H9 (cell line): ENCODE measurements around the gene ARPC1B. TPM values are rescaled to one million over a fixed set of nuclear protein-coding genes. Genes with fewer than 3 reads are reported as not detected.

Source experiments
- DNase-seq: peaks from one replicate; pipeline ENCODE4 v3.0.0-alpha.2; 2017
- H2AFZ ChIP-seq: one replicate; pipeline ENCODE4 v1.6.1; 2013; ENCODE audit warnings: mild to moderate bottlenecking, low read length, control low read depth, moderate library complexity
- H2AK5ac ChIP-seq: 2 replicates; pipeline ENCODE4 v1.6.1; 2013; ENCODE audit warnings: low read length, control low read depth, mixed read lengths; ENCODE audit not compliant: insufficient read length
- H2BK120ac ChIP-seq: one replicate; pipeline ENCODE4 v1.6.1; 2013; ENCODE audit warnings: low read depth, mild to moderate bottlenecking, low read length, control low read depth, inconsistent platforms; ENCODE audit not compliant: poor library complexity, severe bottlenecking
- H2BK12ac ChIP-seq: 2 replicates; pipeline ENCODE4 v1.6.1; 2013; ENCODE audit warnings: low read length, control low read depth, mixed read lengths, low read depth; ENCODE audit not compliant: insufficient read length
- H2BK15ac ChIP-seq: 2 replicates; pipeline ENCODE4 v1.6.1; 2013; ENCODE audit warnings: low read depth, low read length, control low read depth
- H2BK20ac ChIP-seq: one replicate; pipeline ENCODE4 v1.6.1; 2013; ENCODE audit warnings: low read depth, mild to moderate bottlenecking, low read length, control low read depth, inconsistent platforms; ENCODE audit not compliant: poor library complexity, severe bottlenecking
- H2BK5ac ChIP-seq: 2 replicates; pipeline ENCODE4 v1.6.1; 2013; ENCODE audit warnings: low read length, control low read depth, mixed read lengths; ENCODE audit not compliant: insufficient read length
- H3K14ac ChIP-seq: 2 replicates; pipeline ENCODE4 v1.6.1; 2013; ENCODE audit warnings: low read length, control low read depth; ENCODE audit not compliant: insufficient read depth
- H3K18ac ChIP-seq: 2 replicates; pipeline ENCODE4 v1.6.1; 2013; ENCODE audit warnings: low read depth, mild to moderate bottlenecking, mixed read lengths, low read length, control low read depth; ENCODE audit not compliant: insufficient read length
- H3K23ac ChIP-seq: 2 replicates; pipeline ENCODE4 v1.6.1; 2013; ENCODE audit warnings: low read length, control low read depth, mixed read lengths, low read depth; ENCODE audit not compliant: insufficient read length
- H3K23me2 ChIP-seq: 2 replicates; pipeline ENCODE4 v1.6.1; 2013; ENCODE audit warnings: low read depth, mild to moderate bottlenecking, mixed read lengths, low read length, control low read depth; ENCODE audit not compliant: insufficient read length, poor library complexity, severe bottlenecking
- H3K27ac ChIP-seq: 2 replicates; pipeline ENCODE4 v1.5.1; 2013; ENCODE audit warnings: low read length, control low read depth, mixed read lengths, low read depth; ENCODE audit not compliant: insufficient read length
- H3K27me3 ChIP-seq: 2 replicates; pipeline ENCODE4 v1.6.1; 2013; ENCODE audit warnings: low read length, control low read depth, inconsistent platforms; ENCODE audit not compliant: insufficient read depth
- H3K4ac ChIP-seq: 2 replicates; pipeline ENCODE4 v1.6.1; 2013; ENCODE audit warnings: low read depth, mild to moderate bottlenecking, control low read depth, inconsistent platforms, low read length, moderate library complexity
- H3K4me1 ChIP-seq: 2 replicates; pipeline ENCODE4 v1.6.1; 2013; ENCODE audit warnings: low read length, control low read depth, inconsistent platforms; ENCODE audit not compliant: insufficient read depth
- H3K4me2 ChIP-seq: 2 replicates; pipeline ENCODE4 v1.6.1; 2013; ENCODE audit warnings: low read length, control low read depth, mixed read lengths; ENCODE audit not compliant: insufficient read length, insufficient read depth
- H3K56ac ChIP-seq: 2 replicates; pipeline ENCODE4 v1.6.1; 2013; ENCODE audit warnings: low read depth, mild to moderate bottlenecking, mixed read lengths, low read length, control low read depth; ENCODE audit not compliant: insufficient read length
- H3K79me1 ChIP-seq: 2 replicates; pipeline ENCODE4 v1.6.1; 2013; ENCODE audit warnings: low read depth, mild to moderate bottlenecking, moderate library complexity, low read length, control low read depth, inconsistent platforms; ENCODE audit not compliant: insufficient read depth, poor library complexity, severe bottlenecking
- H3K79me2 ChIP-seq: 2 replicates; pipeline ENCODE4 v1.6.1; 2013; ENCODE audit warnings: low read length, control low read depth, inconsistent platforms; ENCODE audit not compliant: insufficient read depth
- H3K9ac ChIP-seq: 2 replicates; pipeline ENCODE4 v1.6.1; 2013; ENCODE audit warnings: low read length, control low read depth, mixed read lengths; ENCODE audit not compliant: insufficient read length; ENCODE audit errors: extremely low read depth
- H3K9me3 ChIP-seq: one replicate; pipeline ENCODE4 v1.6.1; 2013; ENCODE audit warnings: low read depth, low read length, inconsistent platforms; ENCODE audit not compliant: control insufficient read depth
- H3T11ph ChIP-seq: one replicate; pipeline ENCODE4 v1.6.1; 2013; ENCODE audit warnings: mild to moderate bottlenecking, low read length, control low read depth, inconsistent platforms
- H4K20me1 ChIP-seq: one replicate; pipeline ENCODE4 v1.6.1; 2013; ENCODE audit not compliant: control insufficient read depth, insufficient read length, insufficient read depth
- H4K5ac ChIP-seq: 2 replicates; pipeline ENCODE4 v1.6.1; 2013; ENCODE audit warnings: low read depth, mild to moderate bottlenecking, mixed read lengths, low read length, control low read depth; ENCODE audit not compliant: insufficient read length
- H4K8ac ChIP-seq: replicated peaks from 2 replicates; pipeline ENCODE4 v1.6.1; 2013; ENCODE audit warnings: low read length, control low read depth, mixed read lengths, low read depth; ENCODE audit not compliant: insufficient read length
- H4K91ac ChIP-seq: 2 replicates; pipeline ENCODE4 v1.6.1; 2013; ENCODE audit warnings: low read depth, mild to moderate bottlenecking, moderate library complexity, mixed read lengths, low read length, control low read depth; ENCODE audit not compliant: insufficient read length
- H3K27ac Mint-ChIP-seq, 3 experiments: 2 replicates in 2 of 3; 3 replicates in 1 of 3; pipeline ENCODE4 v1.8.0; 2020 to 2021; ENCODE audit warnings: mixed read lengths in 3 of 3, mild to moderate bottlenecking in 1 of 3, moderate library complexity in 1 of 3
- H3K27me3 Mint-ChIP-seq: 2 replicates; pipeline ENCODE4 v1.8.0; 2021; ENCODE audit warnings: low read depth, mild to moderate bottlenecking, moderate library complexity, mixed read lengths
- H3K36me3 Mint-ChIP-seq, 3 experiments: 2 replicates in 2 of 3; 3 replicates in 1 of 3; pipeline ENCODE4 v1.8.0; 2020 to 2021; ENCODE audit warnings: low read depth in 3 of 3, mixed read lengths in 3 of 3; ENCODE audit not compliant: insufficient read depth in 1 of 3
- H3K4me1 Mint-ChIP-seq, 2 experiments: 2 replicates each; pipeline ENCODE4 v1.8.0; 2020; ENCODE audit warnings: mixed read lengths in 2 of 2
- H3K4me3 Mint-ChIP-seq, 2 experiments: 2 replicates in 1 of 2; 3 replicates in 1 of 2; pipeline ENCODE4 v1.8.0; 2020 to 2021; ENCODE audit warnings: mild to moderate bottlenecking in 2 of 2, mixed read lengths in 2 of 2, moderate library complexity in 1 of 2
- H3K9me3 Mint-ChIP-seq, 2 experiments: 2 replicates in 1 of 2; 3 replicates in 1 of 2; pipeline ENCODE4 v1.8.0; 2020; ENCODE audit warnings: mild to moderate bottlenecking in 2 of 2, mixed read lengths in 2 of 2, moderate library complexity in 1 of 2
- CTCF ChIP-seq: fragments of 200-600 bp; sonication (generic); conservative IDR thresholded peaks from 3 replicates; pipeline ENCODE4 v1.8.0; 2021; ENCODE audit warnings: antibody characterized with exemption, mild to moderate bottlenecking
- WGBS: extraction: QIAGEN DNeasy Blood & Tissue Kit; methylation state at CpG from one replicate; pipeline ENCODE4 v1.1.7; 2013; ENCODE audit warnings: missing lambda C conversion rate, low lambda C conversion rate, mixed read lengths; ENCODE audit not compliant: insufficient read length; ENCODE audit errors: extremely low coverage; 5-methylcytosine and 5-hydroxymethylcytosine counted together
- total RNA-seq: library from RNA; stranded (reverse); gene quantifications from 2 replicates; pipeline ENCODE4 v1.2.1, GENCODE V29; 2021

The ARPC1B gene
- total RNA-seq, 1 experiment from 2014 or later, result 56.3 TPM

GRCh38 chr7:99404977-99405320, 30.4 kb downstream of the ARPC1B start:
- Histone ChIP-seq H3K4me1 (no peaks in the 10 kb centered on the region), H3K79me2 (peaks cover 34% of the 10 kb centered on the region), H3K18ac (no peak overlapping the region), H2AFZ (no peak overlapping the region), H2AK5ac (no peak overlapping the region), H3K4me2 (no peak overlapping the region), H2BK5ac (no peak overlapping the region), H2BK20ac (no peak overlapping the region), H2BK15ac (no peak overlapping the region), H3K9me3 (no peaks in the 10 kb centered on the region), H3K23ac (no peak overlapping the region), H2BK12ac (no peak overlapping the region), H3K23me2 (peaks cover 16% of the 10 kb centered on the region), H4K20me1 (no peaks in the 10 kb centered on the region), H3K14ac (no peak overlapping the region), H3K9ac (no peak overlapping the region), H4K8ac (no peak overlapping the region), H3K56ac (no peak overlapping the region), H4K5ac (no peak overlapping the region), H3K27ac (no peak overlapping the region), H4K91ac (no peak overlapping the region), H3K27me3 (no peaks in the 10 kb centered on the region), H3K79me1 (peaks cover 12% of the 10 kb centered on the region), H3K4ac (no peak overlapping the region), H3T11ph (no peak overlapping the region), H2BK120ac (no peak overlapping the region)
- H3K27me3 Mint-ChIP-seq, result no peaks in the 10 kb centered on the region
- WGBS, result no CpG with 5 or more reads among the region's 10 CpGs
- no peak for DNase-seq
- peaks cover 17 to 18% of the 10 kb centered on the region in 2 experiments for H3K4me1 Mint-ChIP-seq
- TF ChIP-seq CTCF, result no peak
- no peaks in the 10 kb centered on the region for H3K9me3 Mint-ChIP-seq
- peaks cover 30 to 59% (median 51%) of the 10 kb centered on the region in 3 experiments for H3K36me3 Mint-ChIP-seq
- H3K4me3 Mint-ChIP-seq, result no peak overlapping the region; a peak in 1 of 5 replicates
- peak overlapping the region in 2 of 3 experiments; percentile 10 to 70; a peak in 2 of 7 replicates for H3K27ac Mint-ChIP-seq
